WTC11 (cell line): ENCODE data around the gene ZXDC.

Experiments used
- CTCF ChIP-seq: fragments of 200-600 bp; IDR thresholded peaks from 2 replicates; pipeline ENCODE4 v1.8.0; 2022; ENCODE audit warnings: antibody characterized with exemption
- FOXJ3 ChIP-seq: sonication (generic); formaldehyde crosslinking; IDR thresholded peaks from 2 replicates; pipeline ENCODE4 v1.9.0; 2021; ENCODE audit warnings: missing genetic modification reagents, mild to moderate bottlenecking, borderline replicate concordance
- FOXP1 ChIP-seq: sonication (generic); formaldehyde crosslinking; IDR thresholded peaks from 2 replicates; pipeline ENCODE4 v1.8.0; 2022; ENCODE audit warnings: missing genetic modification reagents, mild to moderate bottlenecking, moderate library complexity, borderline replicate concordance
- FOXP4 ChIP-seq: sonication (generic); formaldehyde crosslinking; IDR thresholded peaks from 2 replicates; pipeline ENCODE4 v1.8.0; 2022; ENCODE audit warnings: mild to moderate bottlenecking, missing genetic modification reagents
- JUN ChIP-seq: sonication (generic); formaldehyde crosslinking; IDR thresholded peaks from 2 replicates; pipeline ENCODE4 v1.8.0; 2023; ENCODE audit warnings: mild to moderate bottlenecking, missing genetic modification reagents
- MAX ChIP-seq: sonication (generic); formaldehyde crosslinking; IDR thresholded peaks from 2 replicates; pipeline ENCODE4 v1.8.0; 2022; ENCODE audit warnings: mild to moderate bottlenecking, missing genetic modification reagents
- RELA ChIP-seq: sonication (generic); formaldehyde crosslinking; IDR thresholded peaks from 2 replicates; pipeline ENCODE4 v1.8.1; 2022; ENCODE audit warnings: missing genetic modification reagents, mild to moderate bottlenecking, borderline replicate concordance
- SP1 ChIP-seq: sonication (generic); formaldehyde crosslinking; conservative IDR thresholded peaks from 2 replicates; pipeline ENCODE4 v1.8.1; 2022; ENCODE audit warnings: missing genetic modification reagents
- TEAD1 ChIP-seq: sonication (generic); formaldehyde crosslinking; IDR thresholded peaks from 2 replicates; pipeline ENCODE4 v1.8.0; 2022; ENCODE audit warnings: mild to moderate bottlenecking, missing genetic modification reagents
- USF1 ChIP-seq: sonication (generic); formaldehyde crosslinking; IDR thresholded peaks from 2 replicates; pipeline ENCODE4 v1.8.0; 2022; ENCODE audit warnings: mild to moderate bottlenecking, missing genetic modification reagents
- ZSCAN18 ChIP-seq: fragments of 250-450 bp; sonication (Bioruptor Pico); IDR thresholded peaks from 2 replicates; pipeline ENCODE4 v2.1.2; 2022; ENCODE audit warnings: mild to moderate bottlenecking, moderate library complexity

GRCh38 chr3:126416943-126417342 lies 58.7 kb downstream of the ZXDC start:
- TF ChIP-seq FOXP1, result no peak
- TF ChIP-seq TEAD1, result no peak
- no peak for TF ChIP-seq JUN (CRISPR knock-in tag)
- TF ChIP-seq CTCF, result no peak
- TF ChIP-seq SP1 (CRISPR knock-in tag), result no peak
- no peak for TF ChIP-seq MAX (CRISPR knock-in tag)
- no peak for TF ChIP-seq FOXP4
- no peak for TF ChIP-seq USF1
- no peak for TF ChIP-seq FOXJ3 (CRISPR knock-in tag)
- TF ChIP-seq ZSCAN18 (CRISPR knock-in tag), result no peak
- no peak for TF ChIP-seq RELA (CRISPR knock-in tag)
